Sigmoid colon (tissue), 7 donors: Measurements from ENCODE around the gene CHRM4. TPM values are rescaled to one million over a fixed set of nuclear protein-coding genes. Genes with fewer than 3 reads are reported as not detected.

Experiments used
- DNase-seq: peaks from one replicate; pipeline ENCODE4 v3.0.0-alpha.2; 2019
- H3K27ac ChIP-seq, 4 donors: fragments of 200-600 bp; sonication (generic); one replicate each; pipeline ENCODE4 v1.5.1; 2016 to 2019; ENCODE audit warnings: mild to moderate bottlenecking in 1 of 4
- H3K27me3 ChIP-seq, 3 donors: fragments of 200-600 bp; sonication (generic); one replicate each; pipeline ENCODE4 v1.5.1; 2019; ENCODE audit warnings: mild to moderate bottlenecking in 1 of 3
- H3K36me3 ChIP-seq, 4 donors: fragments of 200-600 bp; sonication (generic); one replicate each; pipeline ENCODE4 v1.5.1; 2016 to 2019
- H3K4me1 ChIP-seq, 4 donors: fragments of 200-600 bp; sonication (generic); one replicate each; pipeline ENCODE4 v1.5.1; 2017 to 2019
- H3K4me3 ChIP-seq, 4 donors: fragments of 200-600 bp; sonication (generic); one replicate each; pipeline ENCODE4 v1.5.1; 2017 to 2019; ENCODE audit warnings: mild to moderate bottlenecking in 2 of 4, moderate library complexity in 1 of 4
- H3K9me3 ChIP-seq, 4 donors: fragments of 200-600 bp in 3 of 4; sonication (generic) in 3 of 4; one replicate each; pipeline versions ENCODE4 v1.5.1 to v1.6.1; 2013 to 2019
- CTCF ChIP-seq, 4 experiments: fragments of 450-650 bp in 3 of 4; fragments of 200-600 bp in 1 of 4; IDR thresholded peaks; one replicate each; pipeline ENCODE4 v1.5.1; 2016 to 2019; ENCODE audit warnings: antibody characterized with exemption in 4 of 4, mild to moderate bottlenecking in 3 of 4, moderate library complexity in 2 of 4
- EP300 ChIP-seq, 4 donors: sonication (generic); formaldehyde crosslinking; IDR thresholded peaks; one replicate each; pipeline ENCODE4 v1.6.1; 2017; ENCODE audit warnings: antibody characterized with exemption in 4 of 4
- POLR2A ChIP-seq, 2 donors: fragments of 450-650 bp; IDR thresholded peaks; one replicate each; pipeline ENCODE4 v1.6.1; 2016; ENCODE audit warnings: antibody characterized with exemption in 2 of 2, mild to moderate bottlenecking in 2 of 2, moderate library complexity in 2 of 2
- POLR2AphosphoS5 ChIP-seq, 4 donors: sonication (generic); formaldehyde crosslinking; IDR thresholded peaks; one replicate each; pipeline ENCODE4 v1.6.1; 2017; ENCODE audit warnings: antibody characterized with exemption in 4 of 4
- WGBS, 2 donors: extraction: QIAGEN DNeasy Blood & Tissue Kit; methylation state at CpG; one replicate each; pipeline ENCODE4 v1.1.7; 2013; 5-methylcytosine and 5-hydroxymethylcytosine counted together
- intact Hi-C: fragments of 100-400 bp; cut with DNase I; formaldehyde crosslinking; loops from one replicate; pipeline ENCODE4 v1.15.1; 2023
- polyA plus RNA-seq, 3 donors: library from polyadenylated mRNA; stranded (reverse); fragments of 200-250 nt; gene quantifications; one replicate each; pipeline ENCODE4 v1.2.3, GENCODE V29; 2013
- total RNA-seq, 4 donors: library from RNA; depleted of rRNA; stranded (reverse); fragments of >200 nt; gene quantifications; one replicate each; pipeline ENCODE4 v1.1.0, GENCODE V29; 2016
- donor health status: healthy with polysubstance abuse.
- donor health status: Bipolar disorder and iron deficiency.
- donor health status: healthy.

CHRM4 gene
- total and polyA plus RNA-seq, 7 donors, result 0.55 to 5.4 (median 2.9) TPM; not detected in 1

- WGBS, 2 donors, result 29 to 72% methylated on average over 26 of the region's 26 CpGs
- Histone ChIP-seq H3K27me3 (no peaks in the 10 kb centered on the region), H3K4me1 (peaks cover 0 to 35% (median 33%) of the 10 kb centered on the region in 4 donors), H3K9me3 (no peaks in the 10 kb centered on the region), H3K27ac (peak overlapping the region; percentile 79 to 88 (median 82)), H3K4me3 (peak overlapping the region; percentile 37 to 54 (median 46)), H3K36me3 (no peaks in the 10 kb centered on the region)
- TF ChIP-seq POLR2A (IDR thresholded peaks at IDR 0.05) (peak in 1 of 2 donors; percentile 26), POLR2AphosphoS5 (IDR thresholded peaks at IDR 0.05) (peak; percentile 39 to 66 (median 53)), EP300 (IDR thresholded peaks at IDR 0.05) (no peak)
- intact Hi-C loops, result no loop called here
- peak; percentile 87 for DNase-seq
Measured at GRCh38 chr11:46361283-46362155, 30.1 kb downstream of the CHRM4 start.

- 53 to 81% methylated on average over 7 of the region's 7 CpGs for WGBS, 2 donors
- Histone ChIP-seq H3K27ac (peak overlapping the region; percentile 79 to 88 (median 82)), H3K36me3 (no peaks in the 10 kb centered on the region), H3K9me3 (no peaks in the 10 kb centered on the region), H3K4me1 (peaks cover 0 to 35% (median 33%) of the 10 kb centered on the region in 4 donors), H3K4me3 (peak overlapping the region in 3 of 4 donors; percentile 42 to 54 (median 50)), H3K27me3 (no peaks in the 10 kb centered on the region)
- intact Hi-C loops, result no loop called here
- no peak for DNase-seq
- TF ChIP-seq EP300 (IDR thresholded peaks at IDR 0.05) (no peak), POLR2A (IDR thresholded peaks at IDR 0.05) (no peak), CTCF (IDR thresholded peaks at IDR 0.05) (no peak), POLR2AphosphoS5 (IDR thresholded peaks at IDR 0.05) (no peak)
Measured at GRCh38 chr11:46360878-46361277, 30.7 kb downstream of the CHRM4 start.

GRCh38 chr11:46359953-46360352, 31.6 kb downstream of the CHRM4 start:
- DNase-seq, result no peak
- 75% methylated on average over 1 of the region's 1 CpG for WGBS, 2 donors
- H3K4me3 ChIP-seq, result no peak overlapping the region
- no peaks in the 10 kb centered on the region for H3K27me3 ChIP-seq
- H3K36me3 ChIP-seq, result no peaks in the 10 kb centered on the region
- intact Hi-C loops, result no loop called here
- peaks cover 0 to 35% (median 33%) of the 10 kb centered on the region in 4 donors for H3K4me1 ChIP-seq
- no peaks in the 10 kb centered on the region for H3K9me3 ChIP-seq
- TF ChIP-seq POLR2AphosphoS5 (IDR thresholded peaks at IDR 0.05), result no peak
- TF ChIP-seq POLR2A (IDR thresholded peaks at IDR 0.05), result no peak
- no peak for TF ChIP-seq EP300 (IDR thresholded peaks at IDR 0.05)
- peak overlapping the region in 1 of 4 donors; percentile 88 for H3K27ac ChIP-seq

- H3K27me3 ChIP-seq, result no peaks in the 10 kb centered on the region
- TF ChIP-seq POLR2A (IDR thresholded peaks at IDR 0.05) (no peak), EP300 (IDR thresholded peaks at IDR 0.05) (no peak), POLR2AphosphoS5 (IDR thresholded peaks at IDR 0.05) (no peak), CTCF (IDR thresholded peaks at IDR 0.05) (no peak)
- H3K4me3 ChIP-seq, result no peak overlapping the region
- H3K27ac ChIP-seq, result no peak overlapping the region
- no peaks in the 10 kb centered on the region for H3K36me3 ChIP-seq
- no peaks in the 10 kb centered on the region for H3K9me3 ChIP-seq
- H3K4me1 ChIP-seq, result peaks cover 0 to 32% (median 23%) of the 10 kb centered on the region in 4 donors
- 58 to 84% methylated on average over 11 of the region's 11 CpGs for WGBS, 2 donors
- DNase-seq, result no peak
- intact Hi-C loops, result no loop called here
Measured at GRCh38 chr11:46357483-46357936, 34.1 kb downstream of the CHRM4 start.

- Histone ChIP-seq H3K4me1 (peaks cover 0 to 32% (median 23%) of the 10 kb centered on the region in 4 donors), H3K27me3 (no peaks in the 10 kb centered on the region), H3K27ac (no peak overlapping the region), H3K9me3 (no peaks in the 10 kb centered on the region), H3K36me3 (no peaks in the 10 kb centered on the region), H3K4me3 (no peak overlapping the region)
- intact Hi-C loops, result no loop called here
- 87 to 88% methylated on average over 7 of the region's 7 CpGs for WGBS, 2 donors
- no peak for DNase-seq
- TF ChIP-seq EP300 (IDR thresholded peaks at IDR 0.05) (no peak), POLR2A (IDR thresholded peaks at IDR 0.05) (no peak), POLR2AphosphoS5 (IDR thresholded peaks at IDR 0.05) (no peak), CTCF (IDR thresholded peaks at IDR 0.05) (no peak)
Measured at GRCh38 chr11:46356924-46357482, 34.6 kb downstream of the CHRM4 start.
